Measurements from ENCODE around the gene SHISAL2A. TPM values are rescaled to one million over a fixed set of nuclear protein-coding genes. Genes with fewer than 3 reads are reported as not detected.

Gene SHISAL2A
- total and polyA plus RNA-seq, 8 donors: 0.48 to 1.6 (median 0.69) TPM; not detected in 1

DNA sequence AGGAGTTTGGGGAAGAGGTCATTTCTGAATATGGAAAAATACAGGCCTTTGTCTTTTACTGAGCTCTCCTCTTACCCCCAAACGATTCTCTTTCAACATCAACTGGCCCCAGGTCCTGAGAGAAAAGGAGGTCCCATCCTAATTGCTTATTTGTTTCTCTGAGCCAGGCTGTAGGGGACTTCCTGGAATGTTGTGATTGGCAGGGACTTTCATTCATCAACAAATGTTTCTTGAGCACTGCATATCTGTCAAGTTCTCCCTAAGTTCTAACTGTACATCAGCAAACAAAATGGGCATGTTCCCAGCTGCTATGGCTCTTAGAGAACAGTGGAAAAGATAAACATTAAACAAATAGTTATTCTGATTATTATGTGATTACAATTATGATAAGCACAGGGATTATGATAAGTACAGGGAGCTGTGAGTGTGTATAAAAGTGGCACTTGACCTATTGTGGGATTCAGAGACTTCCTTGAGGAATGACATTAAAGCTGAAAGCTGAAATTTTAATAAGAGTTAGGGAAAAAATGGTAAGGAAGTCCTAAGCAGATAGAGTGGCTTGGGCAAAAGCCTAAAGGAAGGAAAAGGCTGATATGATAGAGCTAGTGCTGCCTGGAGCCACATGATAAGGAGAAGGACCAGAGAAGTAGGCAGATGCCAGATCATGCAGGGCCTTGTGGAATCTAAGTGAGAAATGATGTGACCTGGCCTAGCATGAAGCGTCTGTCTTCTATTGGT is 19.2 kb upstream of the SHISAL2A start:
- TF ChIP-seq CTCF (IDR thresholded peaks at IDR 0.05): no peak
- ATAC-seq: no peak
- H3K4me1 ChIP-seq: no peaks in the 10 kb centered on the region
- H3K9me3 ChIP-seq: no peaks in the 10 kb centered on the region
- no peak for DNase-seq
- H3K4me3 ChIP-seq: no peak overlapping the region
- no peaks in the 10 kb centered on the region for H3K27me3 ChIP-seq
- intact Hi-C loops (cut with DNase I): no loop called here
- no peak overlapping the region for H3K27ac ChIP-seq
- H3K36me3 ChIP-seq: peaks cover 0 to 3% of the 10 kb centered on the region in 2 donors

GRCh38 chr1:52614671-52615070 is 18.3 kb upstream of the SHISAL2A start:
- ATAC-seq (no peak), DNase-seq (no peak)
- H3K9me3 ChIP-seq: no peaks in the 10 kb centered on the region
- intact Hi-C loops (cut with DNase I): no loop called here
- no peak for TF ChIP-seq CTCF (IDR thresholded peaks at IDR 0.05)
- H3K27me3 ChIP-seq: no peaks in the 10 kb centered on the region
- no peak overlapping the region for H3K4me3 ChIP-seq
- no peaks in the 10 kb centered on the region for H3K4me1 ChIP-seq
- H3K36me3 ChIP-seq: no peaks in the 10 kb centered on the region
- no peak overlapping the region for H3K27ac ChIP-seq

- no peaks in the 10 kb centered on the region for H3K9me3 ChIP-seq
- H3K36me3 ChIP-seq: no peaks in the 10 kb centered on the region
- no peak overlapping the region for H3K27ac ChIP-seq
- H3K27me3 ChIP-seq: no peaks in the 10 kb centered on the region
- TF ChIP-seq CTCF (IDR thresholded peaks at IDR 0.05): no peak
- H3K4me3 ChIP-seq: no peak overlapping the region
- no peak for ATAC-seq
- no peaks in the 10 kb centered on the region for H3K4me1 ChIP-seq
- intact Hi-C loops (cut with DNase I): no loop called here
- DNase-seq: no peak
These were observed 17.4 kb upstream of the SHISAL2A start for GRCh38 chr1:52615489-52616042.

- Histone ChIP-seq H3K4me1 (no peaks in the 10 kb centered on the region), H3K9me3 (peaks cover 0 to 28% of the 10 kb centered on the region in 2 donors), H3K36me3 (no peaks in the 10 kb centered on the region), H3K27ac (no peak overlapping the region), H3K27me3 (no peaks in the 10 kb centered on the region), H3K4me3 (no peak overlapping the region)
- ATAC-seq: no peak
- DNase-seq: no peak
- intact Hi-C loops (cut with DNase I): no loop called here
- no peak for TF ChIP-seq CTCF (IDR thresholded peaks at IDR 0.05)
These were observed 11.0 kb upstream of the SHISAL2A start for GRCh38 chr1:52621950-52622349.

DNA sequence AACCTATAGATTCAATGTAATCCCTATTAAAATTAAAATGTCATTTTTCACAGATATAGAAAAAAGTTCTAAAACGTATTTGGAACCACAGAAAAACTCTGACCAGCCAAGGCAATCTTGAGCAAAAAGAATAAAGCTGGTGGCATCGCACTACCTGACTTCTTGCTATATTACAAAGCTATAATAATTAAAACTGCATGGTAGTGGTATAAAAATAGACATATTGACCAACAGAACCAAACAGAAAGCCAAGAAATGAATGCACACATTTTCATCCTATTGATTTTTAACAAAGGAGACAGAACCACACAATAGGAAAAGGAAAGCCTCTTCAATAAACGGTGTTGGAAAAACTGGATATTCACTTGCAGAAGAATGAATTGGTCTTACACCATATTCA is 9.2 kb upstream of the SHISAL2A start:
- intact Hi-C loops (cut with DNase I): no loop called here
- no peaks in the 10 kb centered on the region for H3K36me3 ChIP-seq
- no peak overlapping the region for H3K27ac ChIP-seq
- H3K4me1 ChIP-seq: no peaks in the 10 kb centered on the region
- peaks cover 0 to 28% of the 10 kb centered on the region in 2 donors for H3K9me3 ChIP-seq
- no peak overlapping the region for H3K4me3 ChIP-seq
- DNase-seq (no peak), ATAC-seq (no peak)
- no peak for TF ChIP-seq CTCF (IDR thresholded peaks at IDR 0.05)
- no peaks in the 10 kb centered on the region for H3K27me3 ChIP-seq
